GM06990 (cell line): ENCODE data around the gene PTGER2.

Source experiments
- DNase-seq: peaks from one replicate; pipeline ENCODE4 v3.0.0-alpha.2; 2011; ENCODE audit not compliant: insufficient read length; ENCODE audit errors: extremely low read depth
- H3K27me3 ChIP-seq: replicated peaks from 2 replicates; pipeline ENCODE4 v1.6.0; 2011; ENCODE audit warnings: low read length; ENCODE audit not compliant: control insufficient read depth, insufficient read depth
- H3K36me3 ChIP-seq: 2 replicates; pipeline ENCODE4 v1.5.1; 2011; ENCODE audit warnings: low read length; ENCODE audit not compliant: control insufficient read depth, insufficient read depth
- H3K4me3 ChIP-seq: replicated peaks from 2 replicates; pipeline ENCODE4 v1.5.1; 2011; ENCODE audit warnings: low read depth, mild to moderate bottlenecking, control low read depth, low read length
- TF ChIP-seq, protein P1 (sequence below): IDR thresholded peaks from 2 replicates; pipeline ENCODE4 v1.5.1; 2011; ENCODE audit warnings: low read length, control low read depth, mild to moderate bottlenecking, inconsistent platforms; ENCODE audit not compliant: insufficient read depth, poor library complexity, severe bottlenecking

The PTGER2 gene

DNA sequence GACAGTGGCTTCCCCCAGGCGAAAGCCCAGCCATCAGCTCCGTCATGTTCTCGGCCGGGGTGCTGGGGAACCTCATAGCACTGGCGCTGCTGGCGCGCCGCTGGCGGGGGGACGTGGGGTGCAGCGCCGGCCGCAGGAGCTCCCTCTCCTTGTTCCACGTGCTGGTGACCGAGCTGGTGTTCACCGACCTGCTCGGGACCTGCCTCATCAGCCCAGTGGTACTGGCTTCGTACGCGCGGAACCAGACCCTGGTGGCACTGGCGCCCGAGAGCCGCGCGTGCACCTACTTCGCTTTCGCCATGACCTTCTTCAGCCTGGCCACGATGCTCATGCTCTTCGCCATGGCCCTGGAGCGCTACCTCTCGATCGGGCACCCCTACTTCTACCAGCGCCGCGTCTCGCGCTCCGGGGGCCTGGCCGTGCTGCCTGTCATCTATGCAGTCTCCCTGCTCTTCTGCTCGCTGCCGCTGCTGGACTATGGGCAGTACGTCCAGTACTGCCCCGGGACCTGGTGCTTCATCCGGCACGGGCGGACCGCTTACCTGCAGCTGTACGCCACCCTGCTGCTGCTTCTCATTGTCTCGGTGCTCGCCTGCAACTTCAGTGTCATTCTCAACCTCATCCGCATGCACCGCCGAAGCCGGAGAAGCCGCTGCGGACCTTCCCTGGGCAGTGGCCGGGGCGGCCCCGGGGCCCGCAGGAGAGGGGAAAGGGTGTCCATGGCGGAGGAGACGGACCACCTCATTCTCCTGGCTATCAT is 663 bp downstream of the PTGER2 start:
- DNase-seq = peak; percentile 31
- H3K4me3 ChIP-seq = peak overlapping the region; percentile 45
- H3K36me3 ChIP-seq = no peaks in the 10 kb centered on the region
- TF ChIP-seq, protein P1, sequence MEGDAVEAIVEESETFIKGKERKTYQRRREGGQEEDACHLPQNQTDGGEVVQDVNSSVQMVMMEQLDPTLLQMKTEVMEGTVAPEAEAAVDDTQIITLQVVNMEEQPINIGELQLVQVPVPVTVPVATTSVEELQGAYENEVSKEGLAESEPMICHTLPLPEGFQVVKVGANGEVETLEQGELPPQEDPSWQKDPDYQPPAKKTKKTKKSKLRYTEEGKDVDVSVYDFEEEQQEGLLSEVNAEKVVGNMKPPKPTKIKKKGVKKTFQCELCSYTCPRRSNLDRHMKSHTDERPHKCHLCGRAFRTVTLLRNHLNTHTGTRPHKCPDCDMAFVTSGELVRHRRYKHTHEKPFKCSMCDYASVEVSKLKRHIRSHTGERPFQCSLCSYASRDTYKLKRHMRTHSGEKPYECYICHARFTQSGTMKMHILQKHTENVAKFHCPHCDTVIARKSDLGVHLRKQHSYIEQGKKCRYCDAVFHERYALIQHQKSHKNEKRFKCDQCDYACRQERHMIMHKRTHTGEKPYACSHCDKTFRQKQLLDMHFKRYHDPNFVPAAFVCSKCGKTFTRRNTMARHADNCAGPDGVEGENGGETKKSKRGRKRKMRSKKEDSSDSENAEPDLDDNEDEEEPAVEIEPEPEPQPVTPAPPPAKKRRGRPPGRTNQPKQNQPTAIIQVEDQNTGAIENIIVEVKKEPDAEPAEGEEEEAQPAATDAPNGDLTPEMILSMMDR = no peak
- H3K27me3 ChIP-seq = peaks cover 4% of the 10 kb centered on the region; the same call in 1 of the 2 replicates

DNA sequence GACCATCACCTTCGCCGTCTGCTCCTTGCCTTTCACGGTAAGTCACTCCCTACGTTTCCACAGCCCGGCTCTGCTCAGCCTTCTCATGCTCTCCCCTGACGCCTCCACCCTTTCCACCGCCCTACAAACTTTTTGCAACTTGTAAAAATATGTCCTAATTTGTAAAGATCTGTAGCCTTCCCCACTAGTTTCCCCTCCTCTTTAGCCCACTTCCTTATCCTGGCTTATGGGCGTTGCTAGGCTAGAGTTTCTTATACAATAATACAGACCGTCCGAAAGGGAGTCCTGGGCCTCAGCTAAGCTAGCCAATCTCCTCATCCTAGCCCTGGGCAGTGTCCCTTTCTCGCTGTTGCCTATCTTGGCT is 1.2 kb downstream of the PTGER2 start:
- Histone ChIP-seq H3K36me3 (no peaks in the 10 kb centered on the region), H3K27me3 (peaks cover 4% of the 10 kb centered on the region; the same call in 1 of the 2 replicates), H3K4me3 (no peak overlapping the region)
- TF ChIP-seq, protein P1 = no peak
- DNase-seq = no peak

DNA sequence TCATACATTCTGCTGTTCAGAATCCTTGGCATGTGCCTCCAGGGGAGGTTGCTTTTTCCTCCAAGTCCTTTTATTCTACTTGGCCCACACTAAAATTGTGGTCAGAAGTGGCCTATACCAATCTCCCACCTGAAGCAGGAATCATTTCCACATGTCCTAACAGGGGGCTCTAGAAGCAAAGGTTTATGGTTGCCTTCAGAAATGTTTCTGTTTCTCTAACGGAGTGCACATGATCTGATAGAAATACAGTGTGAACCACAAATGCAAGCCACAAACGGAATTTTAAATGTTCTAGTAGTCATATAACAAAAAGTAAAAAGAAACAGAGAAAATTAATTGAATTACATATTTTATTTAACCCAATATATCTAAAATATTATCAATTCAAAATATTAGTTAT is 4.0 kb downstream of the PTGER2 start:
- Histone ChIP-seq H3K27me3 (peaks cover 4% of the 10 kb centered on the region; the same call in 1 of the 2 replicates), H3K4me3 (no peak overlapping the region), H3K36me3 (no peaks in the 10 kb centered on the region)
- TF ChIP-seq, protein P1 = no peak
- DNase-seq = no peak

DNA sequence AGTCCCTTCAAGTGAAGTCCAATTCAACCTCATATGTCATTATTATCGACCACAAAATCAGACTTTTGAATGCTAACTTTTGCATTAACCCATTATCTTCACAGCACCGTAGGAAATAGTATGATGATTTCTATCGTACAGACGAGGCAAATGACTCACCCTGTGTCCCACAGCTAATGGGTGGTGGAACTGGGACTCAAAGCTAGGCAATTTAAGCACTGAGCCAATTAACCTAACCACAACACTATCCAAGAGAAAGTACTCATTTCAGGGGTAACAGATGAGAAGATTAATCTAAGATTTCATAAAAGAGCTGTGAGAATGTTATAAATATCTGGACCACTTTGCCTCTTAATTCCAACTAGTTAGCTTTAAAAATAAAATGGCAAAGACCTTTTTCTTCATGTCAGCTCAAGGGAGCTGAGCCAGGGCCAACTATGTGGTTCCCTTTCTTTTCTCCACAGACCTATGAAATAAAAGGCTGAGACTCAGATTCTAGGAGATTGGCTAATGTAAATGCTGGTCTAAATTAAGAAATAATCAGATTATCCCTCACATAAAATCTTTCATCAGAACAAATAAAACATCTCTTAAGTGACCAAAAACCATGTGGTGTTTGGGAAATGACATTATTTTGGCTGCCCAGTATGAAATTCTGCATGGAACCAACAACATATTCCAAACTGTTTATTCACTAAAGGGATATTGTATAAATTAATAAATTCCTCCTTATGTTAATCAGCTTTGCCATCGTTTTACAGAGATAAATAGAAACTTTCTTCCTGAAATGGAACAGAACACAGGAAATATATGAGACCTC is 4.9 kb downstream of the PTGER2 start:
- Histone ChIP-seq H3K36me3 (no peaks in the 10 kb centered on the region), H3K27me3 (peaks cover 2% of the 10 kb centered on the region; the same call in 1 of the 2 replicates), H3K4me3 (no peak overlapping the region)
- DNase-seq = no peak
- TF ChIP-seq, protein P1 = no peak

DNA sequence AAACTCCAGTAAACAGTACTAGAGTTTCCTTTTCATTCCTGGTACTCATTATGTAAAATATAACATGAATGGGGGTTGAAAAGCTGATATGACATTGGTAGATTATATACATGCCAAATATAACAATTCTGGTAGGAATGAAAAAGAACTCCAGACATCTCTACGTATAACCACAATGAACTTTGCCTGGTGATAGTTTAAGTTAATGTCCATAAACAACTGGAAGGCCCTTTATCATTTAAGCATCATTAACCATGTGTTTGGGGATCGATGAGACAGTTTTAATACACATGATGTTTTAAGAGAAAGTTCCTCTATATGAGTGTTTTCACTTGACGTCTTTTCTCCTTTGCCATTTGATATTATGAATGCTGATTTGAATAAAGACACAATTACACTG is 5.8 kb downstream of the PTGER2 start:
- Histone ChIP-seq H3K36me3 (no peaks in the 10 kb centered on the region), H3K4me3 (no peak overlapping the region), H3K27me3 (peaks cover 2% of the 10 kb centered on the region; the same call in 1 of the 2 replicates)
- no peak for DNase-seq
- TF ChIP-seq, protein P1 = no peak
